Mesodermal cell (in vitro differentiated cells): ENCODE measurements around the gene RABGGTA.

Experiments used
- H3K27ac ChIP-seq: 2 replicates; pipeline ENCODE4 v1.7.0; 2013; ENCODE audit warnings: mild to moderate bottlenecking, low read depth, low read length, moderate library complexity; ENCODE audit not compliant: severe bottlenecking
- H3K36me3 ChIP-seq: 2 replicates; pipeline ENCODE4 v1.7.1; 2013; ENCODE audit warnings: mild to moderate bottlenecking, low read length, moderate library complexity; ENCODE audit not compliant: control insufficient read depth, insufficient read depth
- H3K4me1 ChIP-seq: one replicate; pipeline ENCODE4 v1.7.1; 2013; ENCODE audit warnings: mild to moderate bottlenecking, low read length; ENCODE audit not compliant: insufficient read depth, control insufficient read depth, poor library complexity, severe bottlenecking
- H3K4me3 ChIP-seq: 2 replicates; pipeline ENCODE4 v1.7.0; 2013; ENCODE audit warnings: low read length, control low read depth, mild to moderate bottlenecking; ENCODE audit not compliant: insufficient read depth, poor library complexity, severe bottlenecking; ENCODE audit errors: extremely low read depth
- H3K9me3 ChIP-seq: 2 replicates; pipeline ENCODE4 v1.7.1; 2013; ENCODE audit warnings: mild to moderate bottlenecking, low read length, moderate library complexity; ENCODE audit not compliant: control insufficient read depth
- WGBS, 2 experiments: methylation state at CpG; one replicate each; pipeline ENCODE4 v1.1.5; 2013; ENCODE audit warnings: missing lambda C conversion rate in 2 of 2; ENCODE audit not compliant: insufficient coverage in 2 of 2; 5-methylcytosine and 5-hydroxymethylcytosine counted together

Gene RABGGTA

GRCh38 chr14:24286996-24287395 lies 15.6 kb upstream of the RABGGTA start:
- no peaks in the 10 kb centered on the region for H3K9me3 ChIP-seq
- no peaks in the 10 kb centered on the region for H3K4me1 ChIP-seq
- WGBS, 2 experiments: 92 to 95% methylated on average over 5 of the region's 5 CpGs
- H3K27ac ChIP-seq: no peak overlapping the region
- H3K4me3 ChIP-seq: no peak overlapping the region
- peaks cover 27% of the 10 kb centered on the region for H3K36me3 ChIP-seq

DNA sequence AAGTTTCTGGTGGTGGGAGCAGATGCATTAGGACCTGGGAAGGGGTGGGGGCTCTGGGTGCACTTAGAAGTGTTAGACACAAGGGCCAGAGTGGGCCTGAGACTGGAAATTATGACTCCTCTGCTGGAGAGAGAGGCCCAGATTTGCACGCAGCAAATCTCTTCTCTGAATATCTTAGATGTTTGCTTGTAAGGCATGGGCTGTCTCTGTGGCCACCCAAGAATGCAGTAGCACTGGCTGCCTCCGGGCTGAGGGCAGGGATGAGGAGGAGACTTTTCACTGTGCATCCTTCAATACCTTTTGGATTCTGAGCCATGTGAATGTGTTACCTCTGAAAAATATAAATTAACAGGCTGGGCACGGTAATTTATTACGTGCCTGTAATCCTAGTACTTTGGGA lies 14.0 kb upstream of the RABGGTA start:
- H3K9me3 ChIP-seq: no peaks in the 10 kb centered on the region
- no peak overlapping the region for H3K4me3 ChIP-seq
- no peak overlapping the region for H3K27ac ChIP-seq
- peaks cover 13% of the 10 kb centered on the region for H3K36me3 ChIP-seq
- 87 to 90% methylated on average over 4 of the region's 4 CpGs for WGBS, 2 experiments
- no peaks in the 10 kb centered on the region for H3K4me1 ChIP-seq

DNA sequence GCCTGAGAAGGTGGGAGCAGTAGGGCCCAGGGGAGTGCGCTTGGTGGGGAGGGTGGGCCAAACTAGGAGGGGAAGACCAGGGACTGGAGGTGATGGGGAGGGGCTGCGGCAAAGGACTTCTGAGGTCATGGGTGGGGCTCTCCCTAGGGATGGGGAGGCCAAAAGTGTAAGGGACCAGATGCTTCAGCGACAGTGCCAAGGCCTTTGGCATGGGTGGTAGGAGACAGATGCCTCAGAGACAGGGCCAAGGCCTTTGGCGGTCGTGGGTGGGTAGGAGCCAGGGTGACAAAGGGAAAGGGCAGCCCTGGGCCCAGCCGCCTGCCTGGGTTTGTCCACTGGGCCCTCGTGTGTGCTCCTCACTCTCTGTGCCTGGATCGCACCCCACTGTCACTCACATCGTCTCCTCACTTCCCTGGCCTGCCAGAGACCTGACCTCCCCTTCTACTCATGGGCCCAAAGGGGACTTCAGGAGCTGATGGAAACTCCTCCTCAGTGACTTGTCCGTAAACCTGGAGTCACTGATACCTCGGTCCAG lies 13.2 kb upstream of the RABGGTA start:
- Histone ChIP-seq H3K4me3 (no peak overlapping the region), H3K9me3 (no peaks in the 10 kb centered on the region), H3K36me3 (peaks cover 5% of the 10 kb centered on the region), H3K4me1 (no peaks in the 10 kb centered on the region), H3K27ac (no peak overlapping the region)
- WGBS, 2 experiments: 84 to 85% methylated on average over 10 to 11 of the region's 11 CpGs

GRCh38 chr14:24283796-24284460 lies 12.5 kb upstream of the RABGGTA start:
- Histone ChIP-seq H3K9me3 (no peaks in the 10 kb centered on the region), H3K4me3 (no peak overlapping the region), H3K36me3 (no peaks in the 10 kb centered on the region), H3K4me1 (no peaks in the 10 kb centered on the region), H3K27ac (no peak overlapping the region)
- WGBS, 2 experiments: 93 to 97% methylated on average over 4 to 5 of the region's 5 CpGs

GRCh38 chr14:24282736-24283135 lies 11.3 kb upstream of the RABGGTA start:
- Histone ChIP-seq H3K4me1 (no peaks in the 10 kb centered on the region), H3K36me3 (no peaks in the 10 kb centered on the region), H3K4me3 (no peak overlapping the region), H3K27ac (no peak overlapping the region), H3K9me3 (no peaks in the 10 kb centered on the region)
- 85 to 87% methylated on average over 3 of the region's 3 CpGs for WGBS, 2 experiments

DNA sequence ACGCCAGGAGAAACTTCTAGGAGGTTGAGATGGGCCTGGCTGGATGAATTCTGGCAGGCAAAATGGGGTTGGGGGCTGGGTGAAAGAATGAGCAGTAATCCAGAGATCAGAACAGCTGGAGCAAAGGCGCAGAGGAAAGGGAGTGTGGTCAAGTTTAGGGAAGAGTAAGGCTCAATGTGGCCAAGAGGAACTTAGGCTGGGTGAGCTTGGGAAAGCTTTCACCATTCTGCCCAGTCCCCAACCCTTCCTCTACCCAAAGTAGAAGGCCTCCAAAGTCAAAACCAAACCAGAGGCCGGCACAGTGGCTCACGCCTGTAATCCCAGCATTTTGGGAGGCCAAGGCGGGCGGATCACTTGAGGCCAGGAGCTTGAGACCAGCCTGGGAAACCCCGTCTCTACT lies 10.2 kb upstream of the RABGGTA start:
- Histone ChIP-seq H3K27ac (no peak overlapping the region), H3K36me3 (no peaks in the 10 kb centered on the region), H3K4me3 (no peak overlapping the region), H3K4me1 (no peaks in the 10 kb centered on the region), H3K9me3 (no peaks in the 10 kb centered on the region)
- 94 to 100% methylated on average over 5 of the region's 7 CpGs for WGBS, 2 experiments

GRCh38 chr14:24280797-24281460 lies 9.5 kb upstream of the RABGGTA start:
- no peak overlapping the region for H3K4me3 ChIP-seq
- H3K27ac ChIP-seq: no peak overlapping the region
- no peaks in the 10 kb centered on the region for H3K4me1 ChIP-seq
- no peaks in the 10 kb centered on the region for H3K9me3 ChIP-seq
- 90 to 95% methylated on average over 6 of the region's 6 CpGs for WGBS, 2 experiments
- no peaks in the 10 kb centered on the region for H3K36me3 ChIP-seq

DNA sequence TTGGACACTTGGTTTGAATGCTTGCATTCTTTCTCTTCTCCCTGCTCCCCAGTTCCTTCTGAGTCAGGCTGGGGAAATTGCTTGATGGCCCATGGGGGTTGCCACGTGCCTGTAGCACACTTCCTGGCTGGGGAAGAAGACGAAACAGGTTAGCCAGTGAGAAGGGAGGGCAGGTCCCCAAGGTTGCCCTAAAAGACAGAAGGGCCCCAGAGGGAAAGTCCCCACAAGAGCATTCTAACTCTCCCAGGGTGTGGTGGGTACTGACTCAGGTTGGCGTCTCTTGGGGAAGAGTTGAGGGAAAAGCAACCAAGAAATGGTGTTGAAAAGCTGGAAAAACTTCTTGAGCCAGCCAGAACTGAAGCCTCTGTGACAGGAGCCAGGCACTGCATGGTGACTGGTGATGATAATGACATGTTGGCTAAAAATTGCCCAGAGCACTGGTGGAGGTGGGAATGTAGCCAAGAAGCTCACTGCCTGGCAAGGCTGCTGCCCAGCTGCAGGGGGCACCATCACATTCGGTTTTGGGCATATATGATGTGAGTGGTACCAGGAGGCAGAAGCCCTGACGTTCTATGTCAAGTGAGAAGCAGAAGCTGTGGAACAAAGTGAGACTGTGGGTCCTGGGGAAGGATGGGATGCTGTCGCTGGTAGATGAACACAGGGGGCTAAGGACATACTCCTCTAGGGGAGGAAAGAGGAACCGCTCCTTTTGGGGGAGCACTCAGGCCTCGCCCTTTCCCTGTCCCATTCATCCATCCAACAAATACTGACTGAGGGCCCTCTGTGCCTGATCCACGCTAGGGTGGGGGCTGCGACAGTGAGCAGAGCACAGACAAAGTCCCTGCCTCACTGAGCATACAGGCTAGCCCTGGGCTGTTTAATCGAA lies 8.1 kb upstream of the RABGGTA start:
- no peak overlapping the region for H3K27ac ChIP-seq
- 89 to 93% methylated on average over 6 to 9 of the region's 11 CpGs for WGBS, 2 experiments
- H3K4me3 ChIP-seq: no peak overlapping the region
- no peaks in the 10 kb centered on the region for H3K4me1 ChIP-seq
- H3K36me3 ChIP-seq: no peaks in the 10 kb centered on the region
- H3K9me3 ChIP-seq: no peaks in the 10 kb centered on the region

- H3K9me3 ChIP-seq: no peaks in the 10 kb centered on the region
- 93 to 98% methylated on average over 5 of the region's 5 CpGs for WGBS, 2 experiments
- no peaks in the 10 kb centered on the region for H3K36me3 ChIP-seq
- H3K4me3 ChIP-seq: no peak overlapping the region
- no peak overlapping the region for H3K27ac ChIP-seq
- no peaks in the 10 kb centered on the region for H3K4me1 ChIP-seq
These were observed 7.0 kb upstream of the RABGGTA start for GRCh38 chr14:24278424-24278823.

DNA sequence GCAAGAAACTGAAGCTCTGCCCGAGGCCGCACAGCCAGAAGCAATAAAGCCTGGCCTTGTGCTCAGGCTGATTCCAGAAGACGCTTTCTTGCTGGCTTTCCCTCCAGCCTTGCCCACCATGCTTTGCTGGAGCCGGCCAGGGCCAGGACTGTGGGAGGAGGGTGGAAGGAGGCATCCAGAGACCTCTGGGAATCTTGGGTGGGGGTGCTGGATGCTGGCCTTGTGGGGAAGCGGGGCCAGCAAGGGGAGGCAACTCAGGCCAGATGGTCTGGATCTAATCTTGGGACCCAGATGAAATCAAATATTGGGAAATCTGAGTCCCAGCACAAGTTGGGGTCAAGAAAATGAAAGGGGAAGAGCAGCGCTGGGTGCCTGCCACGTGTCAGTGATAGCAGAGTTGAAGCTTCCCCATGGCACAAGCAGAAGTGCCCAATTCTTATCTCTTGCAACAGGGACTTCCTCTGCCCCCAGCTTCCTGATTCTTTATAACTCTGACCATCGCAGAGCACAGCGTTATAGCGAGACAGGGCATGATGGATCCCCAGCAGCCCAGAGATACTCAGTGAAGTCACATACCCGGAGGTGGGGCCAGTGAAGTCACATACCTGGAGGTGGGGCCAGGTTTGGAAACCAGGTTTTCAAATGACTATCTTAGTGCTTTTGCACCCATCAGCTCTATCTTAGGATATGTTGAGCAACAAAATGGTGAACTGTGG lies 6.4 kb upstream of the RABGGTA start:
- H3K36me3 ChIP-seq: no peaks in the 10 kb centered on the region
- H3K27ac ChIP-seq: no peak overlapping the region
- H3K4me1 ChIP-seq: no peaks in the 10 kb centered on the region
- WGBS, 2 experiments: 93 to 96% methylated on average over 9 to 10 of the region's 11 CpGs
- H3K4me3 ChIP-seq: no peak overlapping the region
- no peaks in the 10 kb centered on the region for H3K9me3 ChIP-seq
